ENCODE data around the gene ZNF768.

The ZNF768 gene

DNA sequence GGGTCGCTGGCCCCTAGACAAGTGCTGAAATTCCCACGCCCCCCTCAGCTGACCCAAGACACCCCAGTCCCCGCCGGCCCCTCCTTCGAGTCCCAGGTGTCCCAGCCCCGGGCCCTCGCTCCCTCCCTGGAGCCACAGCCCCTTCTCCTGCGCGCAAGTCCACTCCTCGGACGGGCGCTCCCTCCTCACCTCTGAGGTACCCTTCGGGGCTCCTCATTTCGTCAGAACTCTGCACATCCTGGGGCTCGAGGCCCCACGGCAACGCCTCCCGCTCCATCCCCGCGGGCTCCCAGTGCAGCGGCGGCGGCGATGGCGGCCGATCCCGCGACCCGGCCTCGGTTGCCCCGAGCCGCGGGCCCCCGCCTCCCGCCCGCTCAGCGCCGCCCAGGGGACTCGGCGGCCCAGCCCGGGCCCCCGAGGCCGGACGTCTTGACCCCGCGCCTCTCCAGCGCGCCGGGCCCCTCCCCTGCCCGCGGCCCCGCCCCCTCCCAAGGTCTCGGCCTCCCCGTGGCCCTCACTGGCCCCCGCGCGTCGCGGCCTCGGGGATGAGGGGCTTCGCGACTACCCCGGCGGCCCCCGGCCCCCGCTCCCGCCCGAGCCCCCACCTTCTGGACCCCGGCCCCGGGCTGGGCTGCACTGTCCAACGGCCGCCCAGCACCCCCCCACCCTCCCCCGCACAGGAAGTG, at the start of gene ZNF768:
Gene ZNF768, minus strand, starts transcription at position 430 of the 686 bp plus-strand sequence. Its CDS starts 153 bp downstream, at position 277.
- DNase-seq: no peak

DNA sequence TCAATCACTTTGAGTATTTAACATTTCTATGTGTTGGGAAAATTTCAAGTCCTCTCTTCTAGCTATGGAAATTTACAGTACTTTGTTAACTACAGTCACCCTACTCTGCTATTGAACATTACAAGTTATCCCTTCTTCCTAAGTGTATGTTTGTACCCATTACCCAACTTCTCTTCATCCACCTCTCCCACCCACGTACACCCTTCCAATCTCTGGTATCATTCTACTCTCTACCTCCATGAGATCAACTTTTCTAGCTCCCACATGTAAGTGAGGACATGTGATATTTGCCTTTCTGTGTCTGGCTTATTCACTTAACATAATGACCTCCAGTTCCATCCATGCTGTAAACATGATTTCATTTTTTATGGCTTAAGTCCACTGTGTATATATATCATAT, 48.3 kb upstream of the ZNF768 start:
- no peak for DNase-seq

DNA sequence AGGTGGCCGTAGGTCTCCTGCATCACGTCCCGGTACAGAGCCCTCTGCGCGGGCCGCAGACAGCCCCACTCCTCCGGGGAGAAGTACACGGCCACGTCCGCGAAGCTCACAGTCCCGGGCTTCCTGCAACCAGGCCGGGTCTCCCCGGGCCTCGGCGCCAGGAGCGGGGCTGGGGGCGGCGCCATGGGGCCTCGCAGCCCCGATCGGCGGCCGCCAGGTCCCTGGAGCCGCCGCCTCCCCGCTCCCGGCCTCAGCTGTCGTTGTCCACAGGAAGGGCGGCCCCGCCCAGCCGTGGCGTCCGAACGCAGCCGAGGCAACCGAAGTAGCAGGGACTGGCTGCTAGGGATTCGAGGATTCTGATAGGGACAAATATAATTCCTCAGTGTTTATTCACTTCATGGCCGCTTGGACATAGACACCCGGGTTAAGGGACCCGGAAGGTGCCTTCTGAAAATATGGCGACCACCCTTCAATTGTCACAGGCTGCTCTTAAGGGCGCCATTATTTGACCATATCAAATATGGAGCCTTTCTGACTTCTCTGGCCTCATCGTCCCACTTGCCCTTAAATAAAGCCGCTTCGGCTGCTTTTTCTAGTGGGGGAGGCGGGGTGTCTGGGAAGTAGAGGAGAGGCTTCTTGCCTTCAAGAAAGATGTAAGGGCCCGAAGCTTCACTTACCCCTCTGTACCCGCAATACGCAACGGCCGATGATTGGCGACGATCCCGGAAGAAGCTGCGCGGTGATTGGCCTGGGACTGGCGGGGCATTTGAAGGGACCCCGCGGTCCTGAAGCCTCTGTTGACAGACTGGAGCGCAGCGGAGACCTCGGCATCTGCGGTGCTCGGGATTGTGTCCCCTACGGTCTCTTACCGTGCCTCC, 45.3 kb upstream of the ZNF768 start, which contains the start of gene ZNF688:
Gene ZNF688, minus strand, starts transcription at position 270 of the 878 bp plus-strand sequence. Its CDS starts 85 bp downstream, at position 185.
- peak; percentile 94 for DNase-seq

DNA sequence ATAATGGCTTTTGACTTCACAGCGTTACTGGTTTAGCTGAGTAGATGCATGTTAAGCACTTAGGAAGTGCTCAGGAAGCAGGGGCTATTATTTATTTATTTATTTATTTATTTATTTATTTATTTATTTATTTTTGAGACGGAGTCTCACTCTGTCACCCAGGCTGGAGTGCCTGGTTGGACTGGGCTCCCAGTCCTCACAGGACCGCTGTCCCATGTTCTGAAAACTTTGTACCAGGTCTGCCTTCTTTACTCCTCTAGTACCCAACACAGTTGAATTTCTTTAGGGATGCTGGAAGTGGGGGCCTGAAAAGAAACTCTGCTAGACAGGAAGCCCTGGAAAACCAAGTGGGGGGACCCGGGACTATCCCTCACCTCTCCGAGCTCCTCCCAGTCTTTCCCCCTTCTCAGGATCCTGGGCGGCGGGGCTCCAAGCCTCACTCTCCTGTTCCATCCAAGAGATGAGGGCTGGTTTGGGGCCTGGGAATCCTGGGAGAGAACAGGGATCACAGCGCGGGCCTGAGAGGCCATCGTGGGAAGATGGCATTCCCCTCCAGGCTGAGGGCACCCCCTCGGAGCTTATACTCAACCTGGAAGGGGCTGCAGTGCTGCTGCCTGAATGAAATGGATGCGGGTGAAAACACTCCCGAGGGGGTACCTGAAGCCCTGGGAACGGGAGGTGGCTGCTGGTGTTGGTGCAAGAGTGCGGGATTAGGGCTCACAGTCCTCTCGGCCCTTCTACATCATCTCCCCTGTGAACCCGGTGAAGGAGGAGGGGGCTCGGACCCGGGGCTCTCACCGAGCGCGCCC, 44.5 kb upstream of the ZNF768 start:
- no peak for DNase-seq

DNA sequence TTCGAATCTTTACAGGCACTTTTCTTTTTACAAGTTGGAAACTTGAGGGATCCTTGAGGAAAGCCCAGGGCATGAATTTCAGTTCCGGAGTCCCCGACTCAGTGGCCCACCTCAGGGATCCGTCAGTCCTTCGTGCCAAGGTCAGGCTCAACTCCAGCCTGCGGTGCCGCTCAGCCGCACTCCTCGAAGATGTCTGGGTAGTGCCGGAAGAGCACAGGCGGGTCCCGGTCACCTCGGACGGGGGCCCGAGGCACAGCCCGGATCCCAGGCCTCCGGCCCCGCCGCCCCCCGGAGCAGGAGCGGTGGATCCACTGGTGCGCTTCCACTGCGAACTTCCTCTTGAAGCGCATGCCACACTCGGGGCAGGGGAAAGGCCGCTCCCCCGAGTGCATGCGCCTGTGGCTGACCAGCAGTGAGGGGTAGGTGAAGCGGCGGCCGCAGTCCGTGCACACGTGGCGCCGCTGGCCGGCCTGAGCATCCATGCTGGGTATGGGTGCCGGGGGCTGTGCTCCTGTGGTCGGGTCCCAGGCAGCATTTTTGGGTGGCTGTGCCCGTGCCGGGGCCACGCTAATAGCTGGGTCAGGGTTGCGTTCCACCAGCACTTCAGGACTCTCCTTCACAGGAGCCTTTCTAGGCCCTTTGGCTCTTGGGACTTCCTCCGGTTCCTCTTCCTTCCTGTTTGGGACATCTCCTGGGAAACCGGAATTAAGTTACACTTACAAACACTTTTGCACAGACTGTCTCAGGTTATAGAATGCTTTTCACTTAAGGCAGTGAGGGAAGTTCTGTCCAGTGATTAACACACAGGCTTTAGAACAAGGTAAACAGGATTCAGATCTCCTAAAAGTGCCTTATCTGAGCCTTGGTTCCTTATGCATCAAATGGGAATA, 43.6 kb upstream of the ZNF768 start:
- DNase-seq: no peak

DNA sequence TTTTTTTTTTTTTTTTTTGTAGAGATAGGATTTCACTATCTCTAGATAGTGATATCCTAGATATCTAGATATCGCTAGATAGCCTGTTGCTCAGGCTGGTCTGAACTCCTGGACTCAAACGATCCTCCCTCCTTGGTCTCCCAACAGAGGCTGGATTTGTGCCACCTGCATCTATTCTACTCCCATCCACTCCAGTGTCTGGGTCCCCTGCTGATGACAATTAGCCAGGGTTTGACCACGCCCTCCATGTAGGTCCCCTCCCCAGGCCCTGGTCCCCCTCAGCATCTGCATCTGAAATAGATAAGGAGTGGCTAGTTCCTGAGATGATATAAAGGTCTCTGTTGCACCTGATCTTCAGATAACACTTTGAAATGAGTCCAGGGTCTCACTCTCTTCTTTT, 42.9 kb upstream of the ZNF768 start:
- no peak for DNase-seq

DNA sequence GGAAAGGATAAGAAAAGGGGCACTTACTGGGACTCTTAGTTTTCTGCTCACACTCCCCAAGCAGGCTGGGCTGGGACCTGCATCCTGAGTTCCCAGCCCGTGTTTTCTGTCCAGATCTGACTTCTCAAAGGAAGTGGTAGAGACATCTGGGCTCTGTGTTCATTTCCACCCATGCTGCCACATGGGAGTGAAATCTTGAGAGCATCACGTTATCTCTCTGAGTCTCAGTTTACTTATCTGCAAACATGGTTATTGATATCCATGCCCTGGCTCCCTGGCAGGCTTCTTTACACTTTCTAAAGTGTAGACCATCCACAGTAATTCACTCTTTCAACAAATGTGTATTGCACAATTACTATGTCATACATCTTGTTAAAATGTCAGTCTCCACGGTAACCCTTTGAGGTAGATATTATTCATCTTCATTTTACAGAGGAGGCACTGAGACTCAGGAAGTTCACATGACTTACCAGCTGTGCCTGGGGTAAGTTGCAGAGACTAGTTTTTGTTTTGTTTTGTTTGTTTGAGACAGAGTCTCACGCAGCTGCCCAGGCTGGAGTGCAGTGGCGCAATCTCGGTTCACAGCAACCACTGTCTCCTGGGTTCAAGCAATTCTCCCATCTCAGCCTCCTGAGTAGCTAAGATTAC, 41.7 kb upstream of the ZNF768 start:
- DNase-seq: peak; percentile 56

DNA sequence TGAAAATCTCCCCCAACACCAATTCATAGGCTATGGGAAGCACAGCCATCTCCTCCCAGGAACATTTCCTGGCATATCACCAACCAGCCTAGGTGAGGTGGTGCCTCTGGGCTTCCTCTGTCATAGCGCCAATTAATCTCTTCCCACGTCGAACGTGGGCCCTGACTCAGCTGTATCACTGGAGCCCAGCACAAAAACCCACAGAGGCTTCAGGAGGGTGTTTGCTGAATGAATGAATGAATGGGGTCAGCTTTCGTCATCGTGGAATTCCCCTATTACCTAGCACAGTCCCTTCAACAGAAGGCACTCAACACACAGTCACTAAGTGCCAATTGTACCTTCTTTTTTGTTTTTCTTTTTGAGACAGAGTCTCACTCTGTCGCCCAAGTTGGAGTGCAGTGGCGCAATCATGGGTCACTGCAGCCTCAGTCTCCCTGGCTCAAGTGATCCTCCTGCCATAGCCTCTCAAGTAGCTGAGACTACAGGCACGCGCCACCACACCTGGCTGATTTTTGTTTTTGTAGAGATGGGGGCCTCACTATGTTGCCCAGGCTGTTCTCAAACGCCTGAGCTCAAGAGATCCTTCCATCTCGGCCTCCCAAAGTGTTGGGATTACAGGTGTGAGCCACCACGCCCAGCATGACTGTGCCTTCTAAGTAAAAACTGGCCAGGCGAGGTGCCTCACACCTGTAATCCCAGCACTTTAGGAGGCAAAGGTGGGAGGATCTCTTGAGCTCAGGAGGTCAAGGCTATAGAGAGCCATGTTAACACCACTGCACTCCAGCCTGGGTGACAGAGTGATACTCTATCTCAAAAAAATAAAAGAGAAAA, 41.0 kb upstream of the ZNF768 start:
- peak; percentile 81 for DNase-seq

DNA sequence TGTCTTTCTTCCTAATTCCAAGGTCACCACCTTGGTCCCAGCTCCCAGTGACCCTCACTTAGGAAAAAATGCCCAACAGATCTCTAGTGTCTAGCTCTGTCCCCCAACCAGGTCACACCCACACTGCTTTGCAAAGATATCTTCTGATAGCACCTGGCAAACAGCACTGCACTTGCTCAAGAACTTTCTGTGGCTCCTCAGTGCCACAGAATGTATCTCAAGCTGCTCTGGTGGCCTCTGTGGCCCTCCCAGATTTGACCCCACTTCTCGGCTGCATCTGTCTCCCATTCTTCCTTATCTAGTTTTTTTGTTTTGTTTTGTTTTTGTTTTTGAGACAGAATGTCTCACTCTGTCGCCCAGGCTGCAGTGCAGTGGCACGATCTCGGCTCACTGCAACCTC, 40.2 kb upstream of the ZNF768 start:
- no peak for DNase-seq

DNA sequence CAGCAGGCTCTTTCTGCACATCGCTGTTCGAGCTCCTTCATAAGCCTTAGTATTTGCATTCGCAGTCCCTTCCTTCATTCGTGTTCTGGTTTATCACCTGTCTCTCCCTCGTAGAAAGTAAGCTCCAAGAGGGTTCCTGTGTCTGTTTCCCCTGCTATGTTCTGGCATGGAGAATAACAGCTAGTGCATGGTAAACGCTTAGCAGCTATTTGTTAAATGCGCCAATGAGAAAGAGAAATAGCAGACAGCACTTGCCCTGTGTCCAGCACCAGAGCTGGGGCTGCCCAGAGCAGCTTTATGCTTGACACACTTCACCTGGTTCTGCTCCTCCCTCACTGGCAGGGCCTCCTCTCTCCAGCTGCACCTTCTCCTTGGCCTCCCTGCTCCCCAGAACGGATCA, 39.6 kb upstream of the ZNF768 start:
- no peak for DNase-seq

DNA sequence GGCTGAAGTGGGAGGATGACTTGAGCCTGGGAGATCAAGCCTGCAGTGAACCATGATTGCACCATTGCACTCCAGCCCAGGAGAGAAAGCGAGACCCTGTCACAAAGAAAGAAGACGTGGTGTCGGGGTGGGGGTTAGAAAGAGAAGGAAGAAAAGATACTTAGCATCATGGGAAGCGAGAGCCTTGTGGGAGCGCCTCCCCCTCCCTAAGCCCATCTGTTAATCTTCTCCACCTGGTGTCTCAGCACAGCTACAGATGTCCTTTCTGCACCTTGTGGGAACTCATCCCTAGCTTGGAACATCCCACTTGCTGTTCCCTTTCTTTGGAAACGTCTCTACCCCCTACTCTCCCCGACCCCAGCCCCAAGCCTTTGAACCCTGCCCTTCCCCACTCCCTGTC, 39.2 kb upstream of the ZNF768 start:
- DNase-seq: no peak

DNA sequence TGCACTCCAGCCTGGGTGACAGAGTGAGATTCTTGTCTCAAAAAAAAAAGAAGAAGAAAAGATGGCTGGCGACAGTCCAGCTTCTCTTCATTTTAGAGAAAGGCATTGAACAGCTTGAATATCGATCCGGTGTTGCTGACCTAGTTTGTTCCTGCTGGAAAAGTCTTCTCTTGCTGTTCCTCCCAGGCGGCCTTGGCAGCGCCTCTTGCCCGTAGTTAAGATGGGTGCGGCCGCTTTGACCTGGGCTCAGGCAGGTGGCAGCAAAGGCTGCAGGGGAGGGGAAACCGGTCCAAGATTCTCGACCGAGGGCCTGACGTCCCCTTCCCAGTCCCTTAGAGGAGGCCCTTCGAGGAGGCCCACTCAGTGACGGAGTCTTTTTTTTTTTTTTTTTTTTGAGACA, 35.7 kb upstream of the ZNF768 start:
- no peak for DNase-seq

DNA sequence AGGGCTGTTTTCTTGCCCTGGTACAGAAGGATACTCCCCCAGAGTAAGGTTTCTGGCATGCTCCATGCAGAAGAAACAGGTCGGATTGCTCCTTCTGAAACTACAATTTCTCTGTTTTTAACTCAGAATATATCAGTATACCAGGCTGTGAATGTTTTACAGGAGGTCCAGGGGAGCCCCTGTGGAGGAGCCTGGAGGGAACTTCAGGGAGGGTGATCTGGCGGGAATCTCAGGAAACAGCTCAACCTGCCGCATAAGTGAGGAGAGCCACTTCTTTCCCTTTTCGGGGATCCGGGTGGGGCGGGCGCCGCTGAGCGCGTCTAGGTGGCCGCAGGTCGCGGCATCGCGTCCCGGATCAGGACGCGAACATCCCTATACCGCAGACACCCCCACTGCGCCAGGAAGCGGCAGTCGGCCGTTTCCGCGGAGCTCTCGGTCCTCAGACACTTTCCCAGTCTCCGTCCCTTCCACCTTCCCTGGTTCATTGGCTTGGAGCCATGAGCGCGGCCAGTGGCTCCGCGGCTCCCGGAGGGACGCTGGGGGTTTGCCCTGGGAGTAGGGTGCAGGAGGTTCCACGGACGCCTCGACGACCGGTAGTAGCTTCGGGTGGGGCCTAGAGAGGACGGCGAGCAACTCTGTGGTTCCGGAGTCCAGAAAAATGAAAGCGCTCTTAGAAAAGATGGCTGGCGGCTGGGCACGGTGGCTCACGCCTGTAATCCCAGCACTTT, 34.9 kb upstream of the ZNF768 start:
- DNase-seq: no peak

DNA sequence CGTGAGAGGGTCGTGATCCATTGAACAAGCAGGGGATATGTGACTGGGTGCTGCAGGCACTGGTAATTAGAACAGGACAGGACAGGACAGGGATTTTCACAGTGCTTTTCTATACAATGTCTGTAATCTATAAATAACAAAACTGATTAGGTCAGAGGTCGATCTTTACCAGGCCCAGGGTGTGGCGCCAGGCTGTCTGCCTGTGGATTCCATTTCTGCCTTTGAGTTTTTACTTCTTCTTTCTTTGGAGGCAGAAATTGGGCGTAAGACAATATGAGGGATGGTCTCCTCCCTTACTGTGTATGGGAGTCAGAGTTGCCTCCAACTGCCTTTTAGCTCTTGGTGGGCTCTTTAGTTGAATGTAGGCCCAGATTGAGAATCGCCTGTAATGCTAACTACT, 33.3 kb upstream of the ZNF768 start:
- DNase-seq: no peak

DNA sequence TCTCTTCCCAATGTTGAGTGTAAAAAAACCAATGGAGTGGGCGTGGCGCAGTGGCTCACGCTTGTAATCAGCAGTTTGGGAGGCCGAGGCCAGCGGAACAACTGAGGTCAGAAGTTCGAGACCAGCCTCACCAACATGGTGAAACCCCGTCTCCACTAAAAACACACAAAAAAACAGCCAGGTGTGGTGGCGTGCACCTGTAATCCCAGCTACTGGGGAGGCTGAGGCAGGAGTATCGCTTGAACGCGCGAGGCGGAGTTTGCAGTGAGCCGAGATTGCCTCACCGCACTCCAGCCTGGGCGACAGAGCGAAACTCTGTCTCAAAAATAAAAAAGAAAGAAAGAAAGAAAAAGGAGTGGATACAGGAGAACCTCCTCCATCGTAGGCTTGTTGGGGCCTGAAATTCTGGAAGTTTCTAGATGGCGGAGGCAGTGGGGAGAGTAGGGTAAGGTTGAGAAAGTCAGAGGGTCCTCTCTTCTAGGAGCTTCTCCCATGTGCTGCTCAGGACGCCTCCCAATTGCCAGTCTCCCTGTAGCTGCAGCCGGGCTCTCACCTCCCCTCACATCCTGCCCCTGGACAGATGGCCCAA, 32.5 kb upstream of the ZNF768 start:
- DNase-seq: no peak

DNA sequence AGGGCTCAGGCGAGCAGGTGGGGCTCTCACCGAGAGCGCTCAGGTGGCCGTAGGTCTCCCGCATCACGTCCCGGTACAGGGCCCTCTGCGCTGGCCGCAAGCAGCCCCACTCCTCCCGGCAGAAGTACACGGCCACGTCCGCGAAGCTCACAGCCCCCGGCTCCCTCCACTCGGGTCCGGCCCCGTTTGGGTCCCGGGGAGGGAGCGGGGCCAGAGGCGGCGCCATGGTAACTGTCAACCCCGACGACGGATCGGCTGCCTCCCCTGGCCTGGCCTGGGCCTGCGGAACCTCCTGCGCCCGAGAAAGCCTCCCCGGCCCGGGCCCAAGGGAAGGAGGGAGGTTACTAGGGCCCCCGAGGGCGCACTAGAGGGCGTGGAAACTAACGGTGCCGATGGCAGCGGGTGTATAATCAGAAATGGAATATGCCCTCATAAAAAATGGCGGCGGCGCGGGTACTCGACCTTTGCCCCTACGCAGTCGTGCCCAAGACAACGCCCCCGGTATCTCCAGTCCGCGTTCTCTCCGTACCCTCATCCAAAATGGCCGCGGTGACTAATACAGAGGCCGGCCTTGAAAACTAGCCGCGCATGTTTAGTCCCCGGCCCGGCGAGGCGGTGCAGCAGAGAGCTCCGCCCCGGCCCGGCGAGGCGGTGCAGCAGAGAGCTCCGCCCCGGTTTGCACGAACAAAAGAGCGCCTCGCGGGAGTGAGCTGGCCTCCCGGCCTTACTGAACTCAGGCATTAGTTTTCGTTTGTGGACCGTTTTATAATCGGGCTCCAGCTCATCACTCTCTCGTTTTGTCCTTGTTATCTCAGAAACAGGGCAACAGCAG, 31.8 kb upstream of the ZNF768 start, which contains the start of gene ZNF764:
Gene ZNF764, minus strand, starts transcription at position 418 of the 832 bp plus-strand sequence. Its CDS starts 192 bp downstream, at position 226.
- DNase-seq: peak; percentile 98

DNA sequence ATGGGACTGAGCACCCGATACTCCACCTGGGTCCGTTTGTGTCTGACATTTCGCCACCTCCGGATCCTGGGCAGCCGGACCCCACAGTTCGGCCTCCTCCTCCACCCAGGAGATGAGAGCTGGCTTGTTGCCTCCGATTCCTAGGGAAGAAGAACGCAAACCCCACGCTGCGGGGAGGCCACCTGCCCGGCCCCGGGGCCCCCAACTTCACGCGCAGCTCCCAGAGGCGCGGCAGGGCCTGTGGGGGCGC, 31.3 kb upstream of the ZNF768 start:
- no peak for DNase-seq

DNA sequence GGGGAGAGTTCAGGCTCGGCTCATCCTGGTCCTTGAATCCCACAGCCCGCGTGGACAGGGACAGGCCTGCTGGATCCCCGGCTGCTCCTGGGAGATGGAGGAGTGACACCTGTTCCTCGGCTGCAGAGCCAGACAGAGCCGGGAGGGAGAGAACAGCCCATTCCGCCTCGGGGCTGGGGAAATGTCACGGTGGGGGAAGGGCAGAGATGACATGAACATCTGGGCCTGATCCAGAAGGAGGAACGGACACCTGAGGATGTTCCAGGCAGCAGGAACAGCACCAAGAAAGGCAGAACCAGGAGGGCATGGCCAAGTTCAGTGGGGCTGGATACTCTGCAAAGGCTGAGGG, 29.7 kb upstream of the ZNF768 start:
- no peak for DNase-seq

All from stimulated activated CD4-positive, alpha-beta T cell treated with anti-CD3 and anti-CD28 coated beads, Interleukin-1b, Interleukin-23, amount 100 ng/mL, for 48 hours (primary cell).